ENCODE results near the gene NFATC2. TPM values are rescaled to one million over a fixed set of nuclear protein-coding genes. Genes with fewer than 3 reads are reported as not detected.

Gene NFATC2
- total and polyA plus RNA-seq, 2 of the 8 experiments (the other 6 are each of a cell fraction or from before 2014, with no cell fraction given): 0.27 to 0.91 TPM

DNA sequence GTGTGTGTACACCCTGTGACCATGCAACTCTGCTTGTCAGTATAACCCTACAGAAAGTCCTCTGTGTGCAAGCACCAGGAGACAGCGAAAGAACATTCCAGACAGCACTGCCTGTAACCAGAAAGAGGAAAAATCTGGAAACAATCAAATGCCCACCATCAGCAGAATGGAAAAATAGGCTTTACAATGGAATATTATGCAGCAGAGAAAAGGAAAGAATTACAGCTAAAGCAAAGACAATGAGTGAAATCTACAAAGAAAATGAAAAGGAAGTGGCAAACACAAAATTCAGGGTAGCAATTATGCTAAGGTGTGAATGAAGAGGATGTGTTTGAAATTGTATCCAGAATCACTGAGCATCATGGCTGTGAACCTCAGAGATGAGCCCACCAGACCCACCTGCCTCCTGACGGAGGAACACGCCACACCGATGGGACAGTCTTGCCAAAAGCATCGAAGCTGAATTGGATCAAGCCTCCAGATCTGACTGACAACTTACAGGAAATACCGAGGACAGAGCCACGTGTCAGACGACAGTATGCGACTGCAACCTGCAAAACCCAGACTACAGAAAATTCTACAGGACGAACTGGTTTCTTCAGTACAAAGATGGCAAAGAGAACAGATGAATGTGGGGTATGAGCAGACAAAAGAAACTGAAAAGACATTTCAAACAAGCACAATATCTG is 133.2 kb downstream of the NFATC2 start:
- H4K20me1 ChIP-seq (replicated peaks in 1 of 2; ENCODE audit: control insufficient read depth in 1 of 2, insufficient read depth in 2 of 2, low read length in 2 of 2): no peaks in the 10 kb centered on the region
- no peak overlapping the region for H4K91ac ChIP-seq (replicated peaks; ENCODE audit: insufficient read length, low read length)
- FAIRE-seq (no peak), DNase-seq (ENCODE audit: low read depth in 1 of 2, low spot score in 2 of 2) (no peak)
- H2BK20ac ChIP-seq (ENCODE audit: low read length): no peak overlapping the region
- POLR2A ChIA-PET (ENCODE audit: partially characterized antibody): no interaction called here
- no peaks in the 10 kb centered on the region for H3K79me1 ChIP-seq (ENCODE audit: low read depth, low read length)
- H3K14ac ChIP-seq (ENCODE audit: insufficient read length): no peak overlapping the region
- no peak overlapping the region for H2AK5ac ChIP-seq (ENCODE audit: low read depth, low read length)
- H2BK120ac ChIP-seq (replicated peaks; ENCODE audit: low read depth, low read length): no peak overlapping the region
- H3K79me2 ChIP-seq (ENCODE audit: control insufficient read depth in 1 of 2, insufficient read depth in 2 of 2, low read length in 2 of 2): no peaks in the 10 kb centered on the region
- H4K8ac ChIP-seq (ENCODE audit: extremely low read depth, insufficient read depth, low read length): no peak overlapping the region
- H3K9ac ChIP-seq (replicated peaks in 1 of 4; ENCODE audit: extremely low read depth in 1 of 4, low read depth in 3 of 4, low read length in 3 of 4): no peak overlapping the region
- H2BK15ac ChIP-seq (ENCODE audit: low read length): no peak overlapping the region
- H4K5ac ChIP-seq (ENCODE audit: insufficient read length, low read depth, low read length): no peak overlapping the region
- no peak overlapping the region for H2AFZ ChIP-seq (ENCODE audit: low read length)
- no peak overlapping the region for H3K27ac ChIP-seq (ENCODE audit: low read depth, low read length)
- H3K18ac ChIP-seq (ENCODE audit: extremely low read depth, low read length): no peak overlapping the region
- CTCF ChIA-PET (ENCODE audit: partially characterized antibody): interaction anchor here (1.2 to 1.6 kb wide), 4 partner anchors 9 to 140 kb away, joined by 4 to 5 read pairs (median 4); no protein-coding TSS in a partner anchor
- no peaks in the 10 kb centered on the region for H3K27me3 ChIP-seq (replicated peaks in 1 of 4; ENCODE audit: control insufficient read depth in 3 of 4, extremely low read depth in 1 of 4, insufficient read depth in 3 of 4, low read length in 3 of 4)
- H3K4me1 ChIP-seq (replicated peaks in 1 of 4; ENCODE audit: control insufficient read depth in 3 of 4, insufficient read depth in 4 of 4, low read length in 3 of 4): peaks cover 3 to 11% (median 8%) of the 10 kb centered on the region in 4 experiments
- no peaks in the 10 kb centered on the region for H3K9me3 ChIP-seq (ENCODE audit: insufficient read depth in 2 of 2, low read depth in 1 of 2, low read length in 1 of 2)
- H3K4ac ChIP-seq (replicated peaks; ENCODE audit: insufficient read length, low read depth, low read length): no peak overlapping the region
- no peak overlapping the region for H3K56ac ChIP-seq (replicated peaks; ENCODE audit: insufficient read length, low read depth, low read length)
- no peak overlapping the region for H3K4me2 ChIP-seq (ENCODE audit: insufficient read depth in 1 of 2, low read depth in 2 of 2, low read length in 2 of 2)
- no peak overlapping the region for H3K23ac ChIP-seq (ENCODE audit: insufficient read length)
- H3K36me3 ChIP-seq (ENCODE audit: control insufficient read depth in 2 of 4, insufficient read depth in 4 of 4, low read length in 3 of 4): no peaks in the 10 kb centered on the region
- no peak overlapping the region for H2BK5ac ChIP-seq (ENCODE audit: low read depth, low read length)
- 85% methylated on average over 10 of the region's 10 CpGs; no CpG with 5 or more reads in 1 of the 2 experiments for WGBS, 2 experiments (ENCODE audit: extremely low coverage in 1 of 2, insufficient coverage in 1 of 2, insufficient read length in 1 of 2, insufficient replicate concordance in 2 of 2, low coverage in 1 of 2, low lambda C conversion rate in 2 of 2, missing lambda C conversion rate in 1 of 2)
- no peak overlapping the region for H2BK12ac ChIP-seq (ENCODE audit: low read depth, low read length)
- no peak for TF ChIP-seq SP1 (IDR thresholded peaks at IDR 0.05; ENCODE audit: low read depth, low read length)
- TF ChIP-seq SIN3A (conservative IDR thresholded peaks at IDR 0.05 in 1 of 2, IDR thresholded peaks at IDR 0.05 in 1 of 2; ENCODE audit: low read depth in 1 of 2, low read length in 2 of 2): no peak
- TF ChIP-seq KDM1A (IDR thresholded peaks at IDR 0.05; ENCODE audit: borderline replicate concordance, low read length): peak; percentile 55; the same call in 1 of the 2 replicates
- TF ChIP-seq EP300 (IDR thresholded peaks at IDR 0.05; ENCODE audit: borderline replicate concordance in 1 of 2, low read depth in 2 of 2, low read length in 2 of 2): no peak
- TF ChIP-seq POU5F1 (IDR thresholded peaks at IDR 0.05; ENCODE audit: low read depth, low read length): no peak
- TF ChIP-seq SAP30 (IDR thresholded peaks at IDR 0.05; ENCODE audit: insufficient read depth, insufficient replicate concordance, low read length): no peak
- H3K4me3 ChIP-seq (ENCODE audit: extremely low read depth in 1 of 4, insufficient read depth in 2 of 4, low read depth in 3 of 4, low read length in 4 of 4): no peak overlapping the region
- H3K23me2 ChIP-seq (ENCODE audit: low read depth, low read length): no peaks in the 10 kb centered on the region
